SK-N-MC (cell line): ENCODE measurements around the gene HPS4.

Experiments used
- EZH2 ChIP-seq: fragments of 200-600 bp; sonication (generic); IDR thresholded peaks from one replicate; pipeline ENCODE4 v1.6.1; 2017; ENCODE audit warnings: antibody characterized with exemption
- POLR2AphosphoS5 ChIP-seq: IDR thresholded peaks from 2 replicates; pipeline ENCODE4 v1.6.1; 2012; ENCODE audit warnings: mild to moderate bottlenecking, low read depth, low read length, borderline replicate concordance

GRCh38 chr22:26450453-26451185 is 33.0 kb downstream of the HPS4 start:
- TF ChIP-seq POLR2AphosphoS5 (no peak), EZH2 (no peak)
